VCaP (cell line): ENCODE measurements around the gene TMEM212.
A peak's percentile ranks its signal among the peaks of the same experiment; 100 is the strongest.

ENCODE experiments used
- H3K27ac ChIP-seq: fragments of 450-650 bp; 2 replicates; pipeline ENCODE4 v1.5.1; 2017
- CTCF ChIP-seq: fragments of 450-650 bp; conservative IDR thresholded peaks from 2 replicates; pipeline ENCODE4 v1.5.1; 2017; ENCODE audit warnings: mild to moderate bottlenecking, moderate library complexity

The TMEM212 gene

GRCh38 chr3:171824116-171824515 is 19.0 kb upstream of the TMEM212 start:
- H3K27ac ChIP-seq, result no peak overlapping the region
- TF ChIP-seq CTCF, result no peak

GRCh38 chr3:171824824-171825221 is 18.3 kb upstream of the TMEM212 start:
- TF ChIP-seq CTCF, result no peak
- H3K27ac ChIP-seq, result no peak overlapping the region

- TF ChIP-seq CTCF, result no peak
- H3K27ac ChIP-seq, result no peak overlapping the region
Observed at GRCh38 chr3:171825222-171825828, 17.8 kb upstream of the TMEM212 start.

- no peak for TF ChIP-seq CTCF
- H3K27ac ChIP-seq, result no peak overlapping the region
Observed at GRCh38 chr3:171827385-171827784, 15.8 kb upstream of the TMEM212 start.

- TF ChIP-seq CTCF, result no peak
Observed at GRCh38 chr3:171827836-171828458, 15.2 kb upstream of the TMEM212 start.

GRCh38 chr3:171828902-171829770 is 14.0 kb upstream of the TMEM212 start:
- H3K27ac ChIP-seq, result no peak overlapping the region
- TF ChIP-seq CTCF, result no peak

More at GRCh38 chr3:171827836-171828458, 15.2 kb upstream of the TMEM212 start:
- H3K27ac ChIP-seq, result no peak overlapping the region

GRCh38 chr3:171829841-171830517 is 13.2 kb upstream of the TMEM212 start:
- no peak overlapping the region for H3K27ac ChIP-seq
- TF ChIP-seq CTCF, result peak; percentile 73
